SHP77 treated with DMSO at 0.1 percent for 48 hours (cell line): Measurements from ENCODE around the gene TNFRSF18.

Experiments used
- DNase-seq: peaks from one replicate; lab custom pipeline; 2025; lab: John Stamatoyannopoulos, UW

TNFRSF18 gene

DNA sequence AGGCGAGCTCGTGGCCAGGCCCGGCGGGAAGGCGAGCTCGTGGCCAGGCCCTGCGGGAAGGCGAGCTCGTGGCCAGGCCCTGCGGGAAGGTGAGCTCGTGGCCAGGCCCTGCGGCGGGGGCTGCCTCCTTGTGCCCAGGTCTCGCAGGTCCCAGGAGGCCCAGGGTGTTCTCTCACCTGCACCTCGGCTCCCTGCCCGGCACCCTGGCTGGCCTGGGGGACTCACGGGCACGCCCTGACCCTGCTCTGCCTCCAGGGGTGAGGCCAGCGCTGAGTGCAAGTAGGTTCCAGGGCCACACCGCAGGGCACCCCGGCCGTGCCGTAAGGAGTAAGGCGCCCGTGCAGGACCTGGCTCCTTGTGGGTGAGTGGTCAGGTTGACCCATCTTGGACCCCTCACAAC lies 21.0 kb upstream of the TNFRSF18 start:
- DNase-seq, result no peak

DNA sequence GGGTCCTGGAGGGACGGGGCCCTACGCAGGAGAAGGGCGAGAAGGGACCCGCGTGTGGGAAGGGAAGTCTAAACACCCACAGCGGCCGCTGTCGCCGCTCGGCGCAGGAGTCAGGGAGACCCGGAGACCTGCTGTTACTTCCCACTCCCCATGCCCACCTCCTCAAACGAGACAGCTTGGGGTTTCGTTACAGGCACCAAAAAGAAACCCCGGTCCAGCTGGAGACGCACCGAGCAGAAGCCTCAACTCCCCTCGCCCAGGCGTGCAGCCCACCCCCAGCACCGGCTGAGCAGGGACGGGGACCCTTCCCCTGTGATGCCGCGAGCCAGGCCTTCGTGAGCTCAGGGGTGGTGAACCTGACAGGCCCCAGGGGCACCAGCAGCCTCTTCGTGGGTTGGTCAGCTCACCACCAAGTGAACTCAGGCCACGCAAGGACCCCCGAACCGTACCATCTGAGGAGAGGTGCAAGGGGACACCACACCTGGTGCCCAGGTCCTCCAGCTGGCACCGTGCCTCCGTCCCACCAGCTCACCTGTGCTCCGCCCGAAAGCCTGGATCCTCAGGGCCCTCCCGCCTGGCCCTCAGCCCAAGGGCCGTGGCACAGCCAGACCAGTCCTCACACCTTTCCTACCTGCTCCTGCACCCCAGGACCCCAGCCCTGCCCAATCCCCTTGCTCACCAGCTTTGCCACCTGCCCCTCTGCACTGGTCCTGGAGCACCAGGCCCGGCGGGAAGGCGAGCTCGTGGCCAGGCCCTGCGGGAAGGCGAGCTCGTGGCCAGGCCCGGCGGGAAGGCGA lies 20.4 kb upstream of the TNFRSF18 start:
- DNase-seq, result no peak

DNA sequence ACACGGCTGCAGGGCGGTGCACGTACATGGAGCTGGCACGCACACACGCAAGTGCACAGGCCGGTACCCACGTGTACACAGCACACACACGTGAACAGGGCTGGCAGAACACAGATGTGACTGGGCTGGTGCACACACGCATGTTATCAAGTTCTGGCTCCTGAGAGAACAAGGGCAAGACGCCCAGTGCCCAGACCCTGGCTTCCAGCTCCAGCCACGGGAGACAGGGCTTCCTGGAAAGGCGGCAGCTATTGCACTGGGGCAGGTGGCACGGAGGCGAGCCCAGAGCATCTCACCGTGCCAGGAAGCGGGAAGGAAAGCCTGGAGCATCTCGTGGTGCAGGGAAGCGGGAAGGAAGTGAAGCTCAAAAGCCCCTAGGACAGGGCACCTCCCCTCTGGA lies 19.5 kb upstream of the TNFRSF18 start:
- no peak for DNase-seq

- DNase-seq, result no peak
Observed at GRCh38 chr1:1225238-1225845, 18.9 kb upstream of the TNFRSF18 start.

DNA sequence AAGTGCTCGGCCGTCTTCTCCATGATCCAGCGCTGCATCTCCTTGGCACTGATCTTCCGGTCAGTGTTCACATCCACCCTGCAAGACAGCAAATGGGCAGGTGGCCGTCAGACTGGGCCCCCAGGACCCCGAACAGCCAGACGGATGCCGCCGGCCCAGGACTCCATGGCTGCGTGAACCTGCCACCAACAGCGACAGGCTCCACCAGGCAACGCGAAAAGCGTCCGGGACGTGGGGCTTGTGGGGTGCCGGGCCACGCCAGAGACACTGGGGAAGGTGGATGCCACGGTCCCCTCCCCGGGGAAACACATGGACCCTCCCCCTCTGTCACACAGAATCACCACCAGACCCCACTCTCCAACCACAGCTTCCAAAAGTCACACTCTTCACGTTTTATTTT lies 17.5 kb upstream of the TNFRSF18 start:
- no peak for DNase-seq

GRCh38 chr1:1223321-1223720 lies 16.9 kb upstream of the TNFRSF18 start:
- no peak for DNase-seq

- DNase-seq, result no peak
Observed at GRCh38 chr1:1222575-1223225, 16.3 kb upstream of the TNFRSF18 start.

DNA sequence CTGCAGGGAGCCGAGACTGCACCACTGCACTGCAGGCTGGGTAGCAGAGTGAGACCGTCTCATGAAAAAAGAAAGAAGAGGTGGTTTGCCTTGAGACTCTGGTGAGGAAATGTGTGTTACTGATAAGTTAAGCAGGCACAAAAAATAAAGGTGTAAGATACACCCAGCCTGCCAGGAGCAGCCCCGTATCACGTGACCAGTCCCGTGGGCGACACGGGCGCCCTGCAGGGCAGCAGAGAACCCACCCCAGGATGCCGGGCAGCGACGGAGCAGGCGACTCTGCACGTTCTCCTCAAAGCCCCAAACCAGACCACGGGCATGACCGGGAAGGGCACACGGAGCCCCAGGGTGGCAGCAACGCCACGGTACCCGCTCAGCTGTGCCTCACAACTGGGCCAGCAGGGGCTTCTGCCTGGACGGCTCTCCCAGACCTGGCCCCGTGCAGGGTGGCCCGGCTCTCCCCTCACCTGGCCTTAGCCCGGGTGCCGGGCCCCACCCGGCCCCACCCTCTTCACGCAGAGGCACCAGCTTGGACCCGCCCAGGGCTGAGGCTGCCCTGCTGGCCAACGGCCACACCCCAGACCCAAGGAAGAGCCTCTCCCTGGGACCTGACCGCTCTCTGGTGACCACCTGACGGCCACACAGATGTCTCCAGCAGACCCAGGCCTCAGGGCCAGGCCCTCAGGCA lies 15.6 kb upstream of the TNFRSF18 start:
- DNase-seq, result no peak

GRCh38 chr1:1220197-1220596 lies 13.8 kb upstream of the TNFRSF18 start:
- DNase-seq, result no peak

GRCh38 chr1:1219341-1219740 lies 12.9 kb upstream of the TNFRSF18 start:
- no peak for DNase-seq

- no peak for DNase-seq
Observed at GRCh38 chr1:1218524-1219200, 12.3 kb upstream of the TNFRSF18 start.

- no peak for DNase-seq
Observed at GRCh38 chr1:1217621-1218523, 11.5 kb upstream of the TNFRSF18 start.

- DNase-seq, result no peak
Observed at GRCh38 chr1:1216770-1217620, 10.6 kb upstream of the TNFRSF18 start.

DNA sequence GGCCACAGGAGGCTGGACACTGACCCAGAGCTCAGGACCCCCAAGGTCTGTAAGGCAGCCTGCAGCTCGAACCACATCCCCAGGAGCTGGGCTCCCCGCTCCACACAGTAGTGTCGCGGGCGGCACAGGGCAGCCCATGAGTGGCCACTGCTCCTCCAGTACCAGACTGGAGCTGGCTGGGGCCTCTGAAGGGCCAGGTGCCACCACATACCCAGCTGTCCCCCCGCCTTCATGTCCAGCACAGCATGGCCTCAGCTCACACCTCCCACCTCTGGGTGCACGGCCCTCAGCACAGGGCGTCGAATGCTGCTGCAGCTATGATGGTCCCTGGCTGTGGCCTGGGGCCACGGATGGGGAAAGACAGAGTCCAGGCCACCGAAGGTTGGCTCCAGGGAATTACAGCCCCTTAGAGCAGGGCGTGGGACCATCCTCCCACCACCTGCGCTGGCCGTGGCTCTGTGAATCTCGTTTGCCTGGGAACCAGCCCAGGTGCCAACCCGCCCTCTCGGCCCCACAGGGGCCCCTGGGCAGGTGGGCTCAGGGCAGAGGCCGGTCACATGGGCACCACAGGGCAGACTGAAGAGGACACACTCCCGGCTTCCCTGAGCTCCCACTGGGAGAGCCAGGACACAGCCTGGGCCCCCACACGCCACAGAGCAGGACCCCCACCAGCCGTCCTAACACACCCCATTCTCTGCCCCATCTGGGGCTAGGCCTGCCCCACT lies 9.7 kb upstream of the TNFRSF18 start:
- DNase-seq, result no peak

DNA sequence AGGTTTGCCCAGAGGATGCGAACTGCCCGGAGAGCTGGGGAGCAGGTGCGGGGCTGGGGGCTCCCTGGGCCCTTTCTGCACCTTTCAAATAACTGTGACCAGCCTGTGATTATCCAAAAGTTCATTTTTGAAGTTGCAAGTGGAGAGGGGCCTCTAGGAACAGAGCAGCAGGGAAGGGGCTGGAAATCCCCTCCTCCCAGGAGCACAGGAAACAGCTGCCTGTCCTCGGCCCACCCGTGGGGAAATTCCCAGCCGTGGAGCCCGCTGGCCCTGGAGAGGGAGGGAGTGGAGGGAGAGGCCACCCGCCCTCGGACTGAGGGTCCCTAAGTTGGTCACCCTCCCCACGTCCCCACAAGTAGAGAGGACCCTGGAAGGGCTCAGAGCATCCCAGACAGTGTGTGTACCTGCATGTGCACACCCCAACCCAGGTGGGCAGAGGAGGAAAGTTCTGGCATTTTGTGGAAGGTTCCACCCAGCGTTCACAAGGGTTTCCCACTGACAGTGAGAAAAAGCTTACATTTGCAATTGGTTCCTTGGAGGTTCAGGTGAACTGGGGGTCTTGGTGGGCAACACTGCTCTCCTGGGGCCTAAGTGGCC lies 8.8 kb upstream of the TNFRSF18 start:
- DNase-seq, result no peak

DNA sequence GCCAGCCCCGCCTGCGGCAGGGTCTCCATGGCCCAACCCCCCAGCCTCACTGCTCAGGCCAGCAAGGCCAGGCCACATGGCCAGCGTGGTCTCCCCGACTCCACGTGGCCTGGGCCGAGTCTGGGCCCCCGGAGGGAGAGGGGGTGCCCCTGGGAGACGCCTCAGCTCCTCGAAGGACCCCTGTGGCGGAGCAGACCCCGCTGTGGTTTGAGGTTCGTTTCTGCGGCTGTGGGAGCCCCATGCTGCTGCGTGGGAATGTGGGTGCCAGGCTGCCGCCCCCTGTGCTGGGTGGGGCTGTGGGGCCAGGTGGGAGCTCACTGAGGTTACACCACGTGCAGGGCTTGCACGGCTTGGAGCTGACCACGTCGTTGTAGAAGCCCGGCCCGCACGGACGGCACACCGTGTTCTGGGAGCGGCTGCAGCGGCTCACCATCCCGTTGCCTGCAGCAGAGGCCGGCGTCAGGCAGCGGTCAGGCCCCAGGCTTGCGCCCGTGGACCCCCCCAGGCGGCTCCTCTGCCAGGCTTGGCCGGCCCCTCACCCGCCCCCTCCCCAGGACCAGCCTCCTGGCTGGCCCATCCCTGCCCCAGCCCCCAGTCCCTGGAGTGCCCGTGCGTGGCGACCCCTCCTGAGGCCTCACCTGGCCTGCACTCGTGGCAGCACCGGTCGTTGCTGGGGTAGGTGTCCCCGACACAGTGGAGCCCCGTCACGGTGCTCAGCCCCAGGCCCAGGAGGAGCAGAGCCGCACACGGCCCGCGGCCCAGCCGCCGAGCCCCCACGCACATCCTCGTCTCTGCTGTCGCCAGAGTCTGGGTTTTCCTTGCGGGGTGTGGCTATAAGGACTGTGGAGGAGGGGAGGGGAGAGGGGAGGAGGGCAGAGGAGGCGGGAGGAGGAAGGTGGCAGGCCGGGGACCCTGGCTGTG lies 7.2 kb upstream of the TNFRSF18 start, which contains the start of gene TNFRSF4:
Gene TNFRSF4, minus strand, starts transcription at position 809 of the 921 bp plus-strand sequence. Its CDS starts 26 bp downstream, at position 783.
- no peak for DNase-seq

DNA sequence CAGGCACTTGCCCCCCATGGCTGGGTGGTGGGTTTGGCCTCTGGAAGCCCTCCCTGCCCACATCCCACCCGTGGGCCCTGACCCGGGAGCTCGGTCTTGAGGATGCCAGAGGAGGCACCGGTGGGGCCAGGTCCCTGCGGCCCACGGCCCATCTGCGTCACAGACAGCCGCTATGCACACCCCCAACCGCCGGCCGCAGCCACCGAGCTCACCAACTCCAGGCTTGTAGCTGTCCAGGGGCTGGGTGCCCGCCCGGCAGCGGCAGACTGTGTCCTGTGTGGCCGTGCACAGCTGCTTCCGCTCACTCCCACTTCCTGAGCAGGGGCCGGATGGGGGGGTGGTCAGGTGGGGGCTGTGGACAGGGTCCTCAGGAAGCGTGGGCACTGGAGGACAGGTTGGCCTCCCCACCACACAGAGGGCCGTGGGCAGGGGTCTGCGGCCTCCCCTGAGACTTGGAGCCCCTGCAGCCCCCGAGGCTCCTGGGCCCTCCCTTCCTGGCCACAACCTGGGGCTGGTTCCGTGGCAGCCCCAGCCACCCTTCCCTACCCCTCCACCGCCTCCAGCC lies 6.5 kb upstream of the TNFRSF18 start:
- no peak for DNase-seq
